ENCODE measurements around the gene CMPK1. TPM values are rescaled to one million over a fixed set of nuclear protein-coding genes. Genes with fewer than 3 reads are reported as not detected.

The CMPK1 gene
- polyA plus RNA-seq, 1 donor, result 74.6 TPM

DNA sequence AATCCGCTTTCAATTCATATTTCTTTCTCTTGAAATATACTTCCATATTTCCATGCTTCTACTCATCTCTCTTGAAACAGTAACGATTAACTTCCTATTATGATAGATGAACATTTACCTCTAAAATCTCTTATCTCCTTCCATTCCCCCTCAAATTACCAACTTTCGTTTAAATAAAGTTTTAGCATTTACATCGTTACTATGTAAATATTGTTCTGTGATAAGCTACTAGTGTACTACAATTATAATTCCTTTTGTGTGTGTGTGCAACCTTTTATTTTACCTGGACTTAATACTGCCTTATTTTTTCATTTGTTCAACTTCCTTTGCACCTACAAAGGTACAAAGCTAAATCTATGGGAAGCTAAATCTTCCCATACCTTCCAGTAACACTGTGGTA is 87.0 kb downstream of the CMPK1 start:
- no peak for DNase-seq

DNA sequence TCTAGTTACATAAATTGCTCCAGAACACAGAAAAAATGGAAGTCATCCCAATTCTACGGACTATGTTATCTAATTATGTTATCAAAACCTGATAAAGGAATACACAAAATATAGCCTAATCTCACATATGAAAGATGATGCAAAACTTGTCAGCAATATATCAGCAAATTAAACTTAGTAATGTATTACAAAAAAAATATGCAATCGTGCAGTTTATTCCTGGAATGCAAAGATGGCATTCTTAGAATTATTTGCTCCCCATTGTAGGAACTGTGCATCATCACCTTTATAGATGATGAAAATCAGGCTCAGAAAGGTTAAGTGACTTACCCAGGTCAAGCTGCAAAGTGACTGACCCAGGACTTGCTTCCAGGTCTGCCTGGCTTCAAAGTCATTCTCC is 90.3 kb downstream of the CMPK1 start:
- no peak for DNase-seq

DNA sequence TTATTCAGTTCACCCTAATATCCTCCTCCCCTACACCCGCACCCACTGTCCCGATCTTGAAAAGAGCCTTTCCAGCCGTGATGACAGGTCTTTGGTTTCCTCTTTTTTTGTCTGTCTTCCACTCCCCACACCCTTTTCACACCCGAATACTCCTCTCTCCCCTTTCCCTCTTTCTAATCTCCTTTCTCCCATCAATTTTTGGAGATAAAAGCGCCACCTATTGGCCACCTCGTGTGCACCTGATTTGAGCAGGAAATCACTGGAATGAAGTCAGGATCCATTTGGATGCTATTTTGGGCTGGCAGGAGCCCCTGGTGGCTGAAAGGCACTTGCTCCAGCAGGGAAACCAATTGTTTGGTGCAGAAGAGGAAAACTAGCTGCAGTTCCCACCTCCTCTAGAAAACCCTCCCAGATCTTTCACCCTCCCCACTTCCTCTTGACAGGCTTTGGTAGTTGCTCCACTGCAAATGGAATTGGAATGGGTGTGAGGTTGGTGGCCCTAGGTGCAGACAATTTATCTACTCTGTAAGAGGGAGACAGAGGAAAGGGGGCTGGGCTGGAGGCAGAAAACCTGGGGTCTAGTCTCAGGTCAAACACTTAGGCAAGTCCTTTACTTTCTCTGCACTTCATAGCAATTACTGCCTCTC is 90.9 kb downstream of the CMPK1 start:
- no peak for DNase-seq

Other genes with a start within 250 kb of the CMPK1 start
- 8.2 TPM for gene CYP4A22, start 196.3 kb upstream of the CMPK1 start, polyA plus RNA-seq (ENCODE audit: insufficient read length)
- gene PDZK1IP1, start 143.8 kb upstream of the CMPK1 start, polyA plus RNA-seq (ENCODE audit: insufficient read length), result 22.2 TPM
- gene TAL1, start 101.6 kb upstream of the CMPK1 start, polyA plus RNA-seq (ENCODE audit: insufficient read length), result 4.4 TPM
- gene STIL, start 19.6 kb upstream of the CMPK1 start, polyA plus RNA-seq (ENCODE audit: insufficient read length), result 15.1 TPM
- 0.13 TPM for gene FOXE3, start 82.5 kb downstream of the CMPK1 start, polyA plus RNA-seq (ENCODE audit: insufficient read length)
- gene FOXD2, start 104.3 kb downstream of the CMPK1 start, polyA plus RNA-seq (ENCODE audit: insufficient read length), result 6.1 TPM

Data from left kidney (tissue), 2 donors.